A549 (cell line): ENCODE data around the gene GARS1. TPM values are rescaled to one million over a fixed set of nuclear protein-coding genes. Genes with fewer than 3 reads are reported as not detected.

Experiments used
- ATAC-seq, 2 experiments: fragments of 200-7000 bp in 1 of 2; fragments of >200 bp in 1 of 2; cut with Nextera tagmentation in 1 of 2; cut with Tn5 transposase in 1 of 2; 3 replicates each; pipeline versions ENCODE4 v1.8.0 to v1.9.1; 2018 to 2020; ENCODE audit warnings: mild to moderate bottlenecking in 1 of 2, moderate library complexity in 1 of 2
- CTCF ChIA-PET: fragments of 300-600 bp; sonication (Branson Sonifier 250); formaldehyde crosslinking; extraction: SDS; loops from one replicate; lab custom pipeline; 2021; ENCODE audit warnings: antibody characterized with exemption, inconsistent platforms; lab: Yijun Ruan, JAX
- POLR2A ChIA-PET: fragments of 350-600 bp; formaldehyde crosslinking; extraction: SDS; loops from one replicate; lab custom pipeline; 2021; ENCODE audit warnings: antibody characterized with exemption, inconsistent platforms; lab: Yijun Ruan, JAX
- DNase-seq, 2 experiments: peaks; one replicate each; pipeline versions ENCODE4 v3.0.0 to v3.0.0-alpha.2; 2011 to 2016; ENCODE audit warnings: low read depth in 1 of 2, low spot score in 1 of 2
- FAIRE-seq: peaks from 2 replicates; lab custom pipeline; 2011; peaks lifted over from hg19 to GRCh38; lab: Jason Lieb, UNC
- H3K27ac ChIP-seq, 2 experiments: fragments of >200 bp; sonication (Bioruptor Twin); formaldehyde crosslinking; 3 replicates each; pipeline ENCODE4 v1.5.1; 2016 to 2017
- H3K4me1 ChIP-seq: fragments of >200 bp; sonication (Bioruptor Twin); formaldehyde crosslinking; 3 replicates; pipeline ENCODE4 v1.6.1; 2016
- H3K4me2 ChIP-seq: fragments of >200 bp; sonication (Bioruptor Twin); formaldehyde crosslinking; 3 replicates; pipeline ENCODE4 v1.6.1; 2016
- H3K4me3 ChIP-seq: fragments of >200 bp; sonication (Bioruptor Twin); formaldehyde crosslinking; 3 replicates; pipeline ENCODE4 v1.5.1; 2016
- H3K9me3 ChIP-seq: fragments of >200 bp; sonication (Bioruptor Twin); formaldehyde crosslinking; 3 replicates; pipeline ENCODE4 v1.6.1; 2016
- BCL3 ChIP-seq: fragments of >200 bp; sonication (Bioruptor Twin); formaldehyde crosslinking; IDR thresholded peaks from 3 replicates; pipeline ENCODE4 v1.6.1; 2016
- CHD4 ChIP-seq: fragments of 200-600 bp; sonication (generic); IDR thresholded peaks from 2 replicates; pipeline ENCODE4 v1.6.1; 2016; ENCODE audit warnings: antibody characterized with exemption, mild to moderate bottlenecking, borderline replicate concordance
- CTCF ChIP-seq: fragments of >200 bp; sonication (Bioruptor Twin); formaldehyde crosslinking; IDR thresholded peaks from 3 replicates; pipeline ENCODE4 v1.5.1; 2016
- EP300 ChIP-seq, 2 experiments: fragments of >200 bp; sonication (Bioruptor Twin); formaldehyde crosslinking; IDR thresholded peaks; 2 replicates in 1 of 2; 3 replicates in 1 of 2; pipeline ENCODE4 v1.6.1; 2016 to 2017
- FOXS1 ChIP-seq: fragments of 250-450 bp; sonication (Bioruptor Pico); IDR thresholded peaks from 2 replicates; pipeline ENCODE4 v1.5.0; 2020; ENCODE audit warnings: mild to moderate bottlenecking, moderate library complexity
- GATA3 ChIP-seq: IDR thresholded peaks from 2 replicates; pipeline ENCODE4 v1.6.1; 2012; ENCODE audit warnings: borderline replicate concordance
- HES2 ChIP-seq: fragments of >200 bp; sonication (Bioruptor Twin); formaldehyde crosslinking; IDR thresholded peaks from 2 replicates; pipeline ENCODE4 v1.6.1; 2016
- HEYL ChIP-seq: fragments of 250-450 bp; sonication (Bioruptor Pico); IDR thresholded peaks from 2 replicates; pipeline ENCODE4 v1.8.0; 2021; ENCODE audit warnings: mild to moderate bottlenecking, moderate library complexity
- HMGXB4 ChIP-seq: fragments of 250-450 bp; sonication (Bioruptor Pico); IDR thresholded peaks from 2 replicates; pipeline ENCODE4 v1.5.0; 2021; ENCODE audit warnings: mild to moderate bottlenecking, moderate library complexity, borderline replicate concordance
- HOXA7 ChIP-seq: fragments of 250-450 bp; sonication (Bioruptor Pico); IDR thresholded peaks from 2 replicates; pipeline ENCODE4 v1.5.0; 2020; ENCODE audit warnings: mild to moderate bottlenecking, moderate library complexity
- HOXB5 ChIP-seq: fragments of 250-450 bp; sonication (Bioruptor Pico); IDR thresholded peaks from 2 replicates; pipeline ENCODE4 v1.5.0; 2020; ENCODE audit warnings: mild to moderate bottlenecking, moderate library complexity
- JUNB ChIP-seq: fragments of >200 bp; sonication (Bioruptor Twin); formaldehyde crosslinking; IDR thresholded peaks from 2 replicates; pipeline ENCODE4 v1.6.1; 2016
- KDM1A ChIP-seq: fragments of 200-600 bp; sonication (generic); IDR thresholded peaks from 2 replicates; pipeline ENCODE4 v1.6.1; 2016; ENCODE audit warnings: low read depth, mild to moderate bottlenecking
- KDM5A ChIP-seq: fragments of 200-600 bp; sonication (generic); IDR thresholded peaks from 2 replicates; pipeline ENCODE4 v1.6.1; 2016; ENCODE audit warnings: antibody characterized with exemption, mild to moderate bottlenecking
- NR3C1 ChIP-seq: fragments of >200 bp; sonication (Bioruptor Twin); formaldehyde crosslinking; IDR thresholded peaks from 3 replicates; pipeline ENCODE4 v1.6.1; 2017
- POLR2AphosphoS2 ChIP-seq: conservative IDR thresholded peaks from 2 replicates; pipeline ENCODE4 v1.6.1; 2012; ENCODE audit warnings: low read length, improper control_type of control experiment, inconsistent platforms
- REST ChIP-seq: fragments of 200-600 bp; sonication (generic); IDR thresholded peaks from 2 replicates; pipeline ENCODE4 v1.6.1; 2016; ENCODE audit warnings: antibody characterized with exemption, mild to moderate bottlenecking, moderate library complexity
- SREBF2 ChIP-seq: fragments of 450-650 bp; IDR thresholded peaks from 2 replicates; pipeline ENCODE4 v1.6.1; 2014; ENCODE audit warnings: mild to moderate bottlenecking, moderate library complexity
- TFCP2L1 ChIP-seq: fragments of 250-450 bp; sonication (Bioruptor Pico); IDR thresholded peaks from 2 replicates; pipeline ENCODE4 v1.5.0; 2021; ENCODE audit warnings: mild to moderate bottlenecking
- ZFP36 ChIP-seq: fragments of 450-650 bp; IDR thresholded peaks from 2 replicates; pipeline ENCODE4 v1.6.1; 2014; ENCODE audit warnings: borderline replicate concordance; ENCODE audit not compliant: partially characterized antibody
- ZNF302 ChIP-seq: fragments of 250-450 bp; sonication (Bioruptor Pico); IDR thresholded peaks from 2 replicates; pipeline ENCODE4 v1.9.0; 2021; ENCODE audit warnings: inconsistent platforms, mild to moderate bottlenecking, moderate library complexity
- WGBS: methylation state at CpG from one replicate; pipeline ENCODE4 v1.1.6; 2017; ENCODE audit errors: missing lambda C conversion rate; 5-methylcytosine and 5-hydroxymethylcytosine counted together
- polyA plus RNA-seq, 4 experiments: library from polyadenylated mRNA; depleted of rRNA in 3 of 4; stranded (reverse); fragments of >200 nt; fragmentation: RNase III in 1 of 4; extraction: RNeasy Plus Mini Kit Qiagen cat#74134 plus additional on column Dnase treatment in 1 of 4; gene quantifications; 2 replicates in 3 of 4; 3 replicates in 1 of 4; pipeline ENCODE4 v1.2.3, GENCODE V29; 2011 to 2017

GARS1 gene
- polyA plus RNA-seq, 2 of the 4 experiments (the other 2 are of a cell fraction), result 134 to 608 TPM

- 10% methylated on average over 3 of the region's 3 CpGs for WGBS
- ATAC-seq (no peak), FAIRE-seq (no peak), DNase-seq (no peak)
- no peak overlapping the region for H3K27ac ChIP-seq
- no peak overlapping the region for H3K4me3 ChIP-seq
- POLR2A ChIA-PET, result interaction anchor here (0.6 kb wide), 1 partner anchor 214 kb away, joined by 6 read pairs; no protein-coding TSS in a partner anchor
- H3K4me2 ChIP-seq, result no peak overlapping the region
- TF ChIP-seq KDM5A (no peak), KDM1A (no peak), SREBF2 (no peak)
- no peaks in the 10 kb centered on the region for H3K4me1 ChIP-seq
- CTCF ChIA-PET, result interaction anchor here (0.5 to 1.1 kb wide), 3 partner anchors 19 to 44 kb away, joined by 3 read pairs; no protein-coding TSS in a partner anchor
- H3K9me3 ChIP-seq, result no peaks in the 10 kb centered on the region
Measured at GRCh38 chr7:30658479-30659074, 63.9 kb downstream of the GARS1 start.

GRCh38 chr7:30659312-30659711, 64.6 kb downstream of the GARS1 start:
- H3K9me3 ChIP-seq, result no peaks in the 10 kb centered on the region
- no peak overlapping the region for H3K27ac ChIP-seq
- POLR2A ChIA-PET, result no interaction called here
- DNase-seq (no peak), FAIRE-seq (no peak), ATAC-seq (no peak)
- no peak overlapping the region for H3K4me3 ChIP-seq
- no peaks in the 10 kb centered on the region for H3K4me1 ChIP-seq
- no peak overlapping the region for H3K4me2 ChIP-seq
- TF ChIP-seq JUNB (no peak), GATA3 (no peak), HMGXB4 (CRISPR knock-in tag) (no peak), CHD4 (no peak), HEYL (CRISPR knock-in tag) (no peak), NR3C1 (no peak), EP300 (IDR thresholded peaks at IDR 0.05) (no peak), TFCP2L1 (no peak), ZNF302 (no peak), HOXA7 (CRISPR knock-in tag) (no peak), CTCF (no peak), KDM1A (no peak), HES2 (no peak), BCL3 (no peak), HOXB5 (CRISPR knock-in tag) (no peak), REST (no peak), FOXS1 (CRISPR knock-in tag) (no peak), ZFP36 (no peak), POLR2AphosphoS2 (no peak)
- WGBS, result 44% methylated on average over 3 of the region's 3 CpGs
- CTCF ChIA-PET, result interaction anchor here (1.0 to 1.1 kb wide), 2 partner anchors 18 to 30 kb away, joined by 3 read pairs; no protein-coding TSS in a partner anchor
